HepG2 (cell line): Measurements from ENCODE around the gene SMG7. TPM values are rescaled to one million over a fixed set of nuclear protein-coding genes. Genes with fewer than 3 reads are reported as not detected.
"Not testable (repeated sequence)": the region's sequence is repeated elsewhere in the genome, so short reads cannot be mapped to it uniquely, and the experiment has no call there.

Experiments
- ATAC-seq: fragments of 200-7000 bp; cut with Tn5 transposase; 3 replicates; pipeline ENCODE4 v1.9.1; 2020; ENCODE audit warnings: mild to moderate bottlenecking, moderate library complexity
- BruUV-seq: library from RNA; stranded (reverse); fragments of 400-500 nt; replicated peaks from 2 replicates; lab custom pipeline; 2021; lab: Mats Ljungman, UMichigan
- CTCF ChIA-PET: fragments of 300-600 bp; formaldehyde crosslinking; extraction: SDS; loops from one replicate; lab custom pipeline; 2021; ENCODE audit warnings: low total read pairs, inconsistent platforms, low intra/inter-chr PET ratio; lab: Yijun Ruan, JAX
- POLR2A ChIA-PET: fragments of 350-600 bp; sonication (Branson Sonifier 250); formaldehyde crosslinking; loops from one replicate; lab custom pipeline; 2020; ENCODE audit warnings: antibody characterized with exemption, inconsistent platforms; lab: Yijun Ruan, JAX
- DNase-seq: peaks from one replicate; pipeline ENCODE4 v3.0.0-alpha.2; 2015; ENCODE audit warnings: low spot score
- FAIRE-seq: peaks from 3 replicates; lab custom pipeline; 2011; peaks lifted over from hg19 to GRCh38; lab: Jason Lieb, UNC
- H2AFZ ChIP-seq: one replicate; pipeline ENCODE4 v1.6.1; 2011; ENCODE audit warnings: low read length, inconsistent platforms
- H3K27ac ChIP-seq: fragments of 300-600 bp; 3 replicates; pipeline ENCODE4 v1.8.0; 2011; ENCODE audit warnings: mixed run types, mild to moderate bottlenecking, mixed read lengths, low read length, inconsistent platforms; ENCODE audit not compliant: insufficient read depth; ENCODE audit errors: extremely low read length
- H3K27me3 ChIP-seq, 2 experiments: fragments of 200-600 bp in 1 of 2; 2 replicates in 1 of 2; 3 replicates in 1 of 2; pipeline versions ENCODE4 v1.6.0 to v1.8.0; 2011; ENCODE audit warnings: low read length in 2 of 2, mild to moderate bottlenecking in 2 of 2, moderate library complexity in 2 of 2, inconsistent platforms in 1 of 2; ENCODE audit not compliant: insufficient read depth in 2 of 2, control insufficient read depth in 1 of 2
- H3K36me3 ChIP-seq, 2 experiments: fragments of 200-600 bp in 1 of 2; replicated peaks in 1 of 2; 2 replicates in 1 of 2; 3 replicates in 1 of 2; pipeline versions ENCODE4 v1.5.1 to v1.8.0; 2011; ENCODE audit warnings: low read length in 2 of 2, inconsistent platforms in 1 of 2; ENCODE audit not compliant: insufficient read depth in 2 of 2, control insufficient read depth in 1 of 2
- H3K4me1 ChIP-seq: 2 replicates; pipeline ENCODE4 v1.5.1; 2012; ENCODE audit warnings: low read length, inconsistent platforms; ENCODE audit not compliant: insufficient read depth
- H3K4me2 ChIP-seq: 2 replicates; pipeline ENCODE4 v1.6.0; 2011; ENCODE audit warnings: low read depth, low read length, inconsistent platforms
- H3K4me3 ChIP-seq, 3 experiments: fragments of 200-600 bp in 1 of 3; sonication (generic), shearing (Covaris generic) in 1 of 3; replicated peaks in 1 of 3; 2 replicates each; pipeline ENCODE4 v1.5.1; 2011 to 2016; ENCODE audit warnings: low read length in 3 of 3, inconsistent platforms in 2 of 3, low read depth in 2 of 3, mild to moderate bottlenecking in 2 of 3, control low read depth in 1 of 3, mixed read lengths in 1 of 3; ENCODE audit not compliant: insufficient read depth in 1 of 3
- H3K79me2 ChIP-seq: one replicate; pipeline ENCODE4 v1.6.1; 2011; ENCODE audit warnings: low read length, inconsistent platforms; ENCODE audit not compliant: insufficient read depth
- H3K9ac ChIP-seq: 2 replicates; pipeline ENCODE4 v1.6.0; 2011; ENCODE audit warnings: mild to moderate bottlenecking, low read depth, low read length, inconsistent platforms; ENCODE audit not compliant: insufficient read depth
- H3K9me3 ChIP-seq: 2 replicates; pipeline ENCODE4 v1.5.1; 2012; ENCODE audit warnings: mild to moderate bottlenecking, low read length
- H4K20me1 ChIP-seq: 2 replicates; pipeline ENCODE4 v1.6.0; 2011; ENCODE audit warnings: inconsistent platforms, mild to moderate bottlenecking, low read length, moderate library complexity; ENCODE audit not compliant: insufficient read depth
- ARID4A ChIP-seq: sonication (generic); formaldehyde crosslinking; IDR thresholded peaks from 2 replicates; pipeline ENCODE4 v1.5.0; 2020; ENCODE audit warnings: mild to moderate bottlenecking, missing genetic modification reagents, borderline replicate concordance
- REL ChIP-seq: sonication (generic); formaldehyde crosslinking; conservative IDR thresholded peaks from 2 replicates; pipeline ENCODE4 v1.8.0; 2022; ENCODE audit warnings: mild to moderate bottlenecking, missing genetic modification reagents, moderate library complexity
- SPEN ChIP-seq: sonication (generic); formaldehyde crosslinking; IDR thresholded peaks from 2 replicates; pipeline ENCODE4 v1.5.1; 2020; ENCODE audit warnings: low read depth, mild to moderate bottlenecking, missing genetic modification reagents
- ZNF337 ChIP-seq: sonication (generic); formaldehyde crosslinking; IDR thresholded peaks from 2 replicates; pipeline ENCODE4 v1.5.1; 2020; ENCODE audit warnings: missing genetic modification reagents, low read depth, mild to moderate bottlenecking, borderline replicate concordance
- WGBS: methylation state at CpG from one replicate; pipeline ENCODE4 v1.1.6; 2017; ENCODE audit warnings: low lambda C conversion rate; 5-methylcytosine and 5-hydroxymethylcytosine counted together
- in situ Hi-C: cut with HindIII; loops from 2 replicates; pipeline ENCODE4 v1.10.0; 2017; ENCODE audit warnings: low pct_unique_long_range_greater_than_20kb; ENCODE audit not compliant: extremely low pct_ligation_motif_present
- intact Hi-C: fragments of 100-400 bp; cut with micrococcal nuclease; formaldehyde crosslinking; loops from one replicate; pipeline ENCODE4 v1.10.0; 2022; ENCODE audit not compliant: unreplicated experiment
- polyA plus RNA-seq, 8 experiments: library from polyadenylated mRNA; depleted of rRNA in 3 of 8; stranded (reverse) in 7 of 8; unstranded in 1 of 8; fragments of >200 nt; fragmentation: Illumina TruSeq in 4 of 8; extraction: Trizol in 4 of 8; gene quantifications; 2 replicates each; pipeline versions ENCODE4 v1.2.1 to v1.2.3, GENCODE V29; 2011 to 2016; ENCODE audit warnings: low read depth in 4 of 8, missing spikeins in 1 of 8, mixed read lengths in 1 of 8; ENCODE audit not compliant: insufficient read depth in 1 of 8
- total RNA-seq, 5 experiments: library from RNA; depleted of rRNA; stranded (reverse); fragments of >200 nt; fragmentation: Illumina TruSeq; extraction: Trizol; gene quantifications; 2 replicates each; pipeline ENCODE4 v1.2.3, GENCODE V29; 2016; ENCODE audit warnings: low read depth in 1 of 5

The SMG7 gene
- total and polyA plus RNA-seq, 2 of the 13 experiments (the other 11 are each of a cell fraction or from before 2014, with no cell fraction given) = 14.9 to 27.9 TPM

- TF ChIP-seq ARID4A (CRISPR knock-in tag) (no peak), REL (no peak), ZNF337 (CRISPR knock-in tag) (no peak), SPEN (CRISPR knock-in tag) (no peak)
- TF ChIP-seq, all 625 proteins: peak for 0
Observed at GRCh38 chr1:183424691-183425090, 47.6 kb upstream of the SMG7 start (continued).

- H3K4me1 ChIP-seq, POLR2A ChIA-PET, H3K27ac ChIP-seq, BruUV-seq, H3K4me2 ChIP-seq, H3K4me3 ChIP-seq, H3K9ac ChIP-seq, H3K9me3 ChIP-seq, FAIRE-seq, H3K27me3 ChIP-seq, H2AFZ ChIP-seq, DNase-seq, CTCF ChIA-PET, H3K79me2 ChIP-seq, ATAC-seq, in situ Hi-C loops, intact Hi-C loops, H3K36me3 ChIP-seq, H4K20me1 ChIP-seq: not testable (repeated sequence)
- 0% methylated on average over 2 of the region's 3 CpGs for WGBS
Observed at GRCh38 chr1:183427591-183427990, 44.7 kb upstream of the SMG7 start.
